Activated CD8-positive, alpha-beta memory T cell treated with anti-CD3 and anti-CD28 coated beads, Interleukin-2, amount 50 U/mL, for 24 hours (primary cell): ENCODE results near the gene KLHL40.

ENCODE experiments used
- DNase-seq: peaks from one replicate; pipeline ENCODE4 v3.0.0-alpha.2; 2020; ENCODE audit errors: extremely low read depth

KLHL40 gene

GRCh38 chr3:42685363-42685881 is at the start of gene KLHL40:
Gene KLHL40, plus strand, starts transcription at chr3:42685537. Its CDS starts 82 bp downstream, at chr3:42685619.
- DNase-seq, result no peak

- DNase-seq, result no peak
These were observed 48.3 kb upstream of the KLHL40 start for GRCh38 chr3:42637001-42637400.

- peak; percentile 23 for DNase-seq
These were observed 46.9 kb upstream of the KLHL40 start for GRCh38 chr3:42638339-42638842.

GRCh38 chr3:42639192-42639591 is 46.1 kb upstream of the KLHL40 start:
- DNase-seq, result no peak

- no peak for DNase-seq
These were observed 45.2 kb upstream of the KLHL40 start for GRCh38 chr3:42640129-42640528.

GRCh38 chr3:42640771-42641370 is 44.5 kb upstream of the KLHL40 start:
- no peak for DNase-seq

- no peak for DNase-seq
These were observed 37.4 kb upstream of the KLHL40 start for GRCh38 chr3:42647821-42648459.

- DNase-seq, result no peak
These were observed 36.3 kb upstream of the KLHL40 start for GRCh38 chr3:42649006-42649405.

GRCh38 chr3:42649783-42650182 is 35.6 kb upstream of the KLHL40 start:
- DNase-seq, result no peak

GRCh38 chr3:42651248-42652091 is 33.9 kb upstream of the KLHL40 start:
- DNase-seq, result no peak

- DNase-seq, result no peak
These were observed 33.1 kb upstream of the KLHL40 start for GRCh38 chr3:42652251-42652610.

- no peak for DNase-seq
These were observed 32.6 kb upstream of the KLHL40 start for GRCh38 chr3:42652611-42653302.

- no peak for DNase-seq
These were observed 32.1 kb upstream of the KLHL40 start for GRCh38 chr3:42653303-42653559.

- no peak for DNase-seq
These were observed 31.6 kb upstream of the KLHL40 start, which contains the start of gene ZBTB47 for GRCh38 chr3:42653560-42654330. Gene ZBTB47, plus strand, starts transcription at chr3:42653697. Its CDS starts 4,659 bp downstream, at chr3:42658356.

- no peak for DNase-seq
These were observed 30.8 kb upstream of the KLHL40 start for GRCh38 chr3:42654331-42655201.

GRCh38 chr3:42655331-42655888 is 29.9 kb upstream of the KLHL40 start:
- DNase-seq, result no peak

GRCh38 chr3:42655980-42656679 is 29.2 kb upstream of the KLHL40 start:
- no peak for DNase-seq

- DNase-seq, result no peak
These were observed 28.4 kb upstream of the KLHL40 start for GRCh38 chr3:42656680-42657610.
